Activated CD4-positive, CD25-positive, alpha-beta regulatory T cell treated with anti-CD3 and anti-CD28 coated beads, Interleukin-2, amount 50 U/mL, for 24 hours (primary cell): ENCODE data around the gene KDM4C.
"Not testable (repeated sequence)": the region's sequence is repeated elsewhere in the genome, so short reads cannot be mapped to it uniquely, and the experiment has no call there.

Source experiments
- ATAC-seq, 2 donors: fragments of 150-1000 bp; cut with Tn5 transposase; one replicate each; pipeline ENCODE4 v1.10.0; 2021; ENCODE audit warnings: mild to moderate bottlenecking in 1 of 2, moderate library complexity in 1 of 2

KDM4C gene

GRCh38 chr9:6764523-6764922 lies 6.8 kb downstream of the KDM4C start:
- no peak for ATAC-seq

DNA sequence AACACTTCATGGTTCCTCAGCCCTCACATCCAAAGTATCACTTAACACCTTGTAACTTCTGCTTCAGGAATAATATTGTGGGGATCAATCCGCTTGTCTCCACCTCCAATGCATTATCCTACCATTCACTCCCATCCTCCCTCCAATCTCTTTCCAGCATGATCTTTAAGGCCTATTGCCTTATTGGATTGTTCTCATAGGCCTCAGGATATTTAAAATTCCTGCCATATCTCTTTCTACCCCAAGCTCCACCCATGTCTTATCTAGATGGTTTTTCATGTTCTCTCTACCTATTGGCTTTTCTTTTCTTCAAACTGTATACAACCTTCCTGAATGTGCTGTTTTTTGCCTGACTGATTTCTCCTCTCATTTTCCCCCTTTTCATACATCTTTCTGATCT lies 7.2 kb downstream of the KDM4C start:
- no peak for ATAC-seq

DNA sequence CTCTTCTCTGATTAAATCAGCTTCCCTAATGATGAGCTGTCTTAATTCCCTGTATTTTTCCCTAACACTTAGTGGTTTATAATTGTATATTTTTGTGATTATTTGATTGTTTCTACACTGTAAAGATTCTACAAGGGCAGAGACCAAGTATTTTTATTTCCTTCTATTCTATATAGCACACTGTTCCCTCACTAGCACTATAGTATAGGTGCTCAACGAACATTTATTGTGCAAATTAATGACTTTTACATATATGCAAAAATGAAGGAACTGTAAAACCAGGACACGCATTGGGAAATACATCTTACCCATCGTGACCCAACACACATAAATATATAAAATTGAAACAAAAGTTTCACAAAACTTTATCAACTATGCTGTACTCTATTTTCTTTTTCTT lies 7.6 kb downstream of the KDM4C start:
- no peak for ATAC-seq

DNA sequence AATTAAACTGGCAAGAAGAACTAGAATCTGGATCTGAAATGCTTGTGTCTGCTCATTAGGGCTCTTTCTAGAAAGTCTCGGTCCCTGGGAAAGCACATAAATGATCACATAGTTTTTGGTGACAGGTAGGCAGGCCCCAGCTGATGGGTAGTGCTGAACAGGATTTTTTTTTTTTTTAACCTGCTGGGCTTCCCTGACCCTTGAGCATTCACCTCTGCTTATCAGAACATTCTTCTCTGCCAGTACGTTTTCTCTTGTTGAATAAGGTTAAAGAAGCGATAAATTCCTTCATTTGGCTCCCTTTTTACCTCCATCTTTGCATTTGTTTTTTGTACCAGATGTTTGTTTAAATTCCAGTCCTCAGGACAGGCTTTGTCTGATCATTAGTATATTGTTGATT lies 8.8 kb downstream of the KDM4C start:
- no peak for ATAC-seq

GRCh38 chr9:6768587-6768986 lies 10.8 kb downstream of the KDM4C start:
- ATAC-seq: not testable (repeated sequence)

- ATAC-seq: no peak
Measured at GRCh38 chr9:6771722-6772121, 13.9 kb downstream of the KDM4C start.

GRCh38 chr9:6777213-6777902 lies 19.6 kb downstream of the KDM4C start:
- ATAC-seq: no peak

GRCh38 chr9:6779417-6780241 lies 21.9 kb downstream of the KDM4C start:
- no peak for ATAC-seq

GRCh38 chr9:6780690-6781089 lies 22.9 kb downstream of the KDM4C start:
- ATAC-seq: no peak

GRCh38 chr9:6781476-6781875 lies 23.7 kb downstream of the KDM4C start:
- no peak for ATAC-seq

DNA sequence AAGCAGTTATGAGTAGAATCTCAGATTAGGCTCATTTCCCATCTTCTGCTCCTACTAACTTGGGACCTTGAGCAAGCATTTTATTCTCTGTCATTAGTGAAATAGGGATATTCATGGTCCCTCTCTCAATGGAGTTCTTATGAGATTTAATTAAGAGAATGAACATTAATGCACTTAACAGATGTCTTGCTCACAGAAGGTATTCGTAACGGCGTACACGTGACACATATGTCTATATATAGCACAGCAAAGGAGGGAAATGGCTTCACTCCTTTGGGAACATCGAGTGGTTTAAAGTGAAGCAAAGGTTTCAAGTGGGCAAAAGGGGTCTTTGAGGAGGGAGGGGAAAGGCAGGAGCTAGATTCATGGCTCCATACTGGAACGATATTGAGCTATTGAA lies 24.6 kb downstream of the KDM4C start:
- ATAC-seq: no peak

GRCh38 chr9:6782981-6783380 lies 25.2 kb downstream of the KDM4C start:
- ATAC-seq: no peak

- ATAC-seq: no peak
Measured at GRCh38 chr9:6783753-6784152, 26.0 kb downstream of the KDM4C start.

GRCh38 chr9:6785682-6786081 lies 27.9 kb downstream of the KDM4C start:
- ATAC-seq: no peak

DNA sequence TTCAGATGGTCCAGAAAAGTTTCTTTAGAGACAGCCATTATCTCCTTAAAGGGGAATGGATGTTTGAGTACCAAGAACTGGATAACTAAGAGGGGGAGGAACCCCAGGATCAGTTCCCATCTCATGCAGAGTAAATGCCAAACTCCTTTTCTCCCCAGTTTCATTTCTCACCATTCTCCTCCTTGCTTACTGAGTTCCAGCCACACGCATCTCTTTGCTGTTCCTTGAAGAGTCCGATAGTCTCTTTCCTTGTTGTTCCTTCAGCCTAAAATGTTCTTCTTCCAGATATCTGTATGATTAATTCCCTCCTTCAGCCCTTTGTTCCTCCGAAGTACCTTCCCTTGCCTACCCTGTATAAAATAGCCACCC lies 30.0 kb downstream of the KDM4C start:
- no peak for ATAC-seq

- no peak for ATAC-seq
Measured at GRCh38 chr9:6788162-6789016, 30.6 kb downstream of the KDM4C start.

- not testable (repeated sequence) for ATAC-seq
Measured at GRCh38 chr9:6789017-6789338, 31.2 kb downstream of the KDM4C start.

DNA sequence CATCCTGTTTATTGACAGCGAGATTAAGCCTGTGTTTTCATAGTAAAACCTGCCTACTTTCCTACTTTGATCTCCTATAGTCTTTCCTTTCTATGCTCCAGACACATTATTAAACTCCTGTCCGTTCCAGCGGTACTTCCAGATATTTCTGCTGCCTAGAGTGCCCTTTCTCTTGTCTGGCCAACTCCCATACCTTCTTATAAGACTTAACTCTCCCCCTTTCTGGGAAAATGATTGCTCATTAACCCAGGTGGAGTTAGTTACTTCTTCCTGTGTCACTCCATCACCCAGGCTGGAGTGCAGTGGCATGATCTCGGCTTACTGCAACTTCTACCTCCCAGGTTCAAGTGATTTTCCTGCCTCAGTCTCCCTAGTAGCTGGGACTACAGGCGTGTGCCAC lies 33.1 kb downstream of the KDM4C start:
- ATAC-seq: no peak

GRCh38 chr9:6793203-6793602 lies 35.4 kb downstream of the KDM4C start:
- ATAC-seq: no peak

GRCh38 chr9:6794936-6795335 lies 37.2 kb downstream of the KDM4C start:
- no peak for ATAC-seq

- no peak for ATAC-seq
Measured at GRCh38 chr9:6802926-6803325, 45.2 kb downstream of the KDM4C start.

- ATAC-seq: no peak
Measured at GRCh38 chr9:6805532-6805931, 47.8 kb downstream of the KDM4C start.

DNA sequence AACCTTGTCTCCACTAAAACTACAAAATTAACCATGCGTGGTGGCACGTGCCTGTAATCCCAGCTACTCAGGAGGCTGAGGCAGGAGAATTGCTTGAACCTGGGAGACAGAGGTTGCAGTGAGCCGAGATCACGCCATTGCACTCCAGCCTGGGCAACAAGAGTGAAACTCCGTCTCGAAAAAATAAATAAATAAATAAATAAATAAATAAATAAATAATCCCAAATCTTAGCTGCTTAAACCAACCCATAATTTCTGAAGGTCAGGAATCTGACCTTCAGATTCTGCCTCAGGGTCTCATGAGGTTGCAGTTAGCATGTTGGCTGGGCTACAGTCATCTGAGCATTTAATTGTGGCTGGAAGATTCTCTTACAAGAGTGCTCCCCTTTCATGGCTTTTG lies 48.5 kb downstream of the KDM4C start:
- ATAC-seq: not testable (repeated sequence)

DNA sequence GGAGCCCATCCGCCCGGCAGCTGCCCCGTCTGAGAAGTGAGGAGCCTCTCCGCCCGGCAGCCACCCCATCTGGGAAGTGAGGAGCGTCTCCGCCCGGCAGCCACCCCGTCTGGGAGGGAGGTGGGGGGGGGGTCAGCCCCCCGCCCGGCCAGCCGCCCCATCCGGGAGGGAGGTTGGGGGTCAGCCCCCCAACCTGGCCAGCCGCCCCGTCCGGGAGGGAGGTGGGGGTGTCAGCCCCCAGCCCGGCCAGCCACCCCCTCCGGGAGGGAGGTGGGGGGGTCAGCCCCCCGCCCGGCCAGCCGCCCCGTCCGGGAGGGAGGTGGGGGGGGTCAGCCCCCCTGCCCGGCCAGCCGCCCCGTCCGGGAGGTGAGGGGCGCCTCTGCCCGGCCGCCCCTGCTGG lies 49.9 kb downstream of the KDM4C start:
- ATAC-seq: not testable (repeated sequence)
